ENCODE measurements around the gene UPF1.
A peak's percentile ranks its signal among the peaks of the same experiment; 100 is the strongest.

The UPF1 gene

GRCh38 chr19:18793144-18794028 lies 38.4 kb upstream of the UPF1 start:
- CTCF ChIA-PET = no interaction called here
- WGBS (ENCODE audit: insufficient coverage) = 92% methylated on average over 11 of the region's 13 CpGs
- no peak overlapping the region for H3K4me3 ChIP-seq (ENCODE audit: control insufficient read depth in 1 of 7, extremely low read depth in 1 of 7, insufficient read depth in 4 of 7, low read depth in 2 of 7, low read length in 6 of 7)
- POLR2A ChIA-PET = no interaction called here
- peaks cover 0 to 32% (median 20%) of the 10 kb centered on the region in 4 experiments for H3K4me1 ChIP-seq (ENCODE audit: control extremely low read depth in 1 of 4, control insufficient read depth in 4 of 4, insufficient read depth in 4 of 4, low read length in 3 of 4)
- H3K27ac ChIP-seq (ENCODE audit: insufficient read depth in 1 of 2, low read depth in 1 of 2, low read length in 2 of 2, poor library complexity in 1 of 2, severe bottlenecking in 2 of 2) = no peak overlapping the region
- H3K36me3 ChIP-seq (ENCODE audit: control insufficient read depth in 4 of 4, insufficient read depth in 4 of 4, low read length in 3 of 4) = no peaks in the 10 kb centered on the region
- no peak for DNase-seq
- H3K9me3 ChIP-seq (ENCODE audit: control extremely low read depth in 1 of 5, control insufficient read depth in 4 of 5, insufficient read depth in 2 of 5, low read depth in 1 of 5, low read length in 4 of 5) = no peaks in the 10 kb centered on the region
- H3K27me3 ChIP-seq (replicated peaks in 2 of 5; ENCODE audit: control insufficient read depth in 4 of 5, insufficient read depth in 5 of 5, low read length in 4 of 5) = peaks cover 0 to 97% (median 49%) of the 10 kb centered on the region in 5 experiments

- ChIA-PET CTCF (interaction anchor here (0.6 kb wide), 1 partner anchor 213 kb away, joined by 3 read pairs; no protein-coding TSS in a partner anchor), POLR2A (no interaction called here)
- DNase-seq = no peak
- Histone ChIP-seq H3K36me3 (ENCODE audit: control insufficient read depth in 4 of 4, insufficient read depth in 4 of 4, low read length in 3 of 4) (no peaks in the 10 kb centered on the region), H3K4me3 (ENCODE audit: control insufficient read depth in 1 of 7, extremely low read depth in 1 of 7, insufficient read depth in 4 of 7, low read depth in 2 of 7, low read length in 6 of 7) (no peak overlapping the region), H3K9me3 (ENCODE audit: control extremely low read depth in 1 of 5, control insufficient read depth in 4 of 5, insufficient read depth in 2 of 5, low read depth in 1 of 5, low read length in 4 of 5) (no peaks in the 10 kb centered on the region), H3K4me1 (ENCODE audit: control extremely low read depth in 1 of 4, control insufficient read depth in 4 of 4, insufficient read depth in 4 of 4, low read length in 3 of 4) (peaks cover 0 to 26% (median 15%) of the 10 kb centered on the region in 4 experiments), H3K27me3 (replicated peaks in 2 of 5; ENCODE audit: control insufficient read depth in 4 of 5, insufficient read depth in 5 of 5, low read length in 4 of 5) (peaks cover 0 to 97% (median 52%) of the 10 kb centered on the region in 5 experiments), H3K27ac (ENCODE audit: insufficient read depth in 1 of 2, low read depth in 1 of 2, low read length in 2 of 2, poor library complexity in 1 of 2, severe bottlenecking in 2 of 2) (no peak overlapping the region)
- 77% methylated on average over 4 of the region's 5 CpGs for WGBS (ENCODE audit: insufficient coverage)
These were observed 37.8 kb upstream of the UPF1 start for GRCh38 chr19:18794029-18794313.

- DNase-seq = no peak
- Histone ChIP-seq H3K27ac (ENCODE audit: insufficient read depth in 1 of 2, low read depth in 1 of 2, low read length in 2 of 2, poor library complexity in 1 of 2, severe bottlenecking in 2 of 2) (no peak overlapping the region), H3K36me3 (ENCODE audit: control insufficient read depth in 4 of 4, insufficient read depth in 4 of 4, low read length in 3 of 4) (no peaks in the 10 kb centered on the region), H3K27me3 (replicated peaks in 2 of 5; ENCODE audit: control insufficient read depth in 4 of 5, insufficient read depth in 5 of 5, low read length in 4 of 5) (peaks cover 0 to 94% (median 46%) of the 10 kb centered on the region in 5 experiments), H3K9me3 (ENCODE audit: control extremely low read depth in 1 of 5, control insufficient read depth in 4 of 5, insufficient read depth in 2 of 5, low read depth in 1 of 5, low read length in 4 of 5) (no peaks in the 10 kb centered on the region), H3K4me3 (ENCODE audit: control insufficient read depth in 1 of 7, extremely low read depth in 1 of 7, insufficient read depth in 4 of 7, low read depth in 2 of 7, low read length in 6 of 7) (no peak overlapping the region), H3K4me1 (ENCODE audit: control extremely low read depth in 1 of 4, control insufficient read depth in 4 of 4, insufficient read depth in 4 of 4, low read length in 3 of 4) (peaks cover 0 to 19% (median 10%) of the 10 kb centered on the region in 4 experiments)
- WGBS (ENCODE audit: insufficient coverage) = 94% methylated on average over 4 of the region's 6 CpGs
- ChIA-PET CTCF (interaction anchor here (0.6 kb wide), 1 partner anchor 214 kb away, joined by 3 read pairs; no protein-coding TSS in a partner anchor), POLR2A (interaction anchor here (0.6 kb wide), 1 partner anchor 18 kb away, joined by 5 read pairs; no protein-coding TSS in a partner anchor)
These were observed 37.1 kb upstream of the UPF1 start for GRCh38 chr19:18794692-18795091.

GRCh38 chr19:18795540-18795939 lies 36.2 kb upstream of the UPF1 start:
- H3K4me3 ChIP-seq (ENCODE audit: control insufficient read depth in 1 of 7, extremely low read depth in 1 of 7, insufficient read depth in 4 of 7, low read depth in 2 of 7, low read length in 6 of 7) = no peak overlapping the region
- CTCF ChIA-PET = no interaction called here
- H3K9me3 ChIP-seq (ENCODE audit: control extremely low read depth in 1 of 5, control insufficient read depth in 4 of 5, insufficient read depth in 2 of 5, low read depth in 1 of 5, low read length in 4 of 5) = no peaks in the 10 kb centered on the region
- H3K27me3 ChIP-seq (replicated peaks in 2 of 5; ENCODE audit: control insufficient read depth in 4 of 5, insufficient read depth in 5 of 5, low read length in 4 of 5) = peaks cover 0 to 95% (median 46%) of the 10 kb centered on the region in 5 experiments
- H3K36me3 ChIP-seq (ENCODE audit: control insufficient read depth in 4 of 4, insufficient read depth in 4 of 4, low read length in 3 of 4) = no peaks in the 10 kb centered on the region
- POLR2A ChIA-PET = no interaction called here
- H3K27ac ChIP-seq (ENCODE audit: insufficient read depth in 1 of 2, low read depth in 1 of 2, low read length in 2 of 2, poor library complexity in 1 of 2, severe bottlenecking in 2 of 2) = no peak overlapping the region
- DNase-seq = peak in 1 of 3 donors; percentile 43
- H3K4me1 ChIP-seq (ENCODE audit: control extremely low read depth in 1 of 4, control insufficient read depth in 4 of 4, insufficient read depth in 4 of 4, low read length in 3 of 4) = peaks cover 0 to 11% (median 5%) of the 10 kb centered on the region in 4 experiments
- 6% methylated on average over 20 of the region's 21 CpGs for WGBS (ENCODE audit: insufficient coverage)

- H3K27ac ChIP-seq (ENCODE audit: insufficient read depth in 1 of 2, low read depth in 1 of 2, low read length in 2 of 2, poor library complexity in 1 of 2, severe bottlenecking in 2 of 2) = no peak overlapping the region
- no peak overlapping the region for H3K4me3 ChIP-seq (ENCODE audit: control insufficient read depth in 1 of 7, extremely low read depth in 1 of 7, insufficient read depth in 4 of 7, low read depth in 2 of 7, low read length in 6 of 7)
- no peaks in the 10 kb centered on the region for H3K9me3 ChIP-seq (ENCODE audit: control extremely low read depth in 1 of 5, control insufficient read depth in 4 of 5, insufficient read depth in 2 of 5, low read depth in 1 of 5, low read length in 4 of 5)
- peaks cover 0 to 4% (median 2%) of the 10 kb centered on the region in 4 experiments for H3K4me1 ChIP-seq (ENCODE audit: control extremely low read depth in 1 of 4, control insufficient read depth in 4 of 4, insufficient read depth in 4 of 4, low read length in 3 of 4)
- DNase-seq = no peak
- ChIA-PET CTCF (no interaction called here), POLR2A (no interaction called here)
- peaks cover 0 to 91% (median 39%) of the 10 kb centered on the region in 5 experiments for H3K27me3 ChIP-seq (replicated peaks in 2 of 5; ENCODE audit: control insufficient read depth in 4 of 5, insufficient read depth in 5 of 5, low read length in 4 of 5)
- 100% methylated on average over 2 of the region's 2 CpGs for WGBS (ENCODE audit: insufficient coverage)
- no peaks in the 10 kb centered on the region for H3K36me3 ChIP-seq (ENCODE audit: control insufficient read depth in 4 of 4, insufficient read depth in 4 of 4, low read length in 3 of 4)
These were observed 35.5 kb upstream of the UPF1 start for GRCh38 chr19:18796239-18796638.

GRCh38 chr19:18798384-18799352 lies 33.1 kb upstream of the UPF1 start:
- H3K9me3 ChIP-seq (ENCODE audit: control extremely low read depth in 1 of 5, control insufficient read depth in 4 of 5, insufficient read depth in 2 of 5, low read depth in 1 of 5, low read length in 4 of 5) = no peaks in the 10 kb centered on the region
- WGBS (ENCODE audit: insufficient coverage) = 65% methylated on average over 16 of the region's 22 CpGs
- DNase-seq = peak in 1 of 3 donors; percentile 27
- no peaks in the 10 kb centered on the region for H3K36me3 ChIP-seq (ENCODE audit: control insufficient read depth in 4 of 4, insufficient read depth in 4 of 4, low read length in 3 of 4)
- peaks cover 0 to 4% (median 1%) of the 10 kb centered on the region in 4 experiments for H3K4me1 ChIP-seq (ENCODE audit: control extremely low read depth in 1 of 4, control insufficient read depth in 4 of 4, insufficient read depth in 4 of 4, low read length in 3 of 4)
- H3K27me3 ChIP-seq (replicated peaks in 2 of 5; ENCODE audit: control insufficient read depth in 4 of 5, insufficient read depth in 5 of 5, low read length in 4 of 5) = peaks cover 0 to 67% (median 32%) of the 10 kb centered on the region in 5 experiments
- no peak overlapping the region for H3K4me3 ChIP-seq (ENCODE audit: control insufficient read depth in 1 of 7, extremely low read depth in 1 of 7, insufficient read depth in 4 of 7, low read depth in 2 of 7, low read length in 6 of 7)
- ChIA-PET CTCF (interaction anchor here (1.2 kb wide), 1 partner anchor 52 kb away, joined by 4 read pairs; no protein-coding TSS in a partner anchor), POLR2A (no interaction called here)
- H3K27ac ChIP-seq (ENCODE audit: insufficient read depth in 1 of 2, low read depth in 1 of 2, low read length in 2 of 2, poor library complexity in 1 of 2, severe bottlenecking in 2 of 2) = no peak overlapping the region
